Measurements from ENCODE around the gene LRP2.

Gene LRP2

DNA sequence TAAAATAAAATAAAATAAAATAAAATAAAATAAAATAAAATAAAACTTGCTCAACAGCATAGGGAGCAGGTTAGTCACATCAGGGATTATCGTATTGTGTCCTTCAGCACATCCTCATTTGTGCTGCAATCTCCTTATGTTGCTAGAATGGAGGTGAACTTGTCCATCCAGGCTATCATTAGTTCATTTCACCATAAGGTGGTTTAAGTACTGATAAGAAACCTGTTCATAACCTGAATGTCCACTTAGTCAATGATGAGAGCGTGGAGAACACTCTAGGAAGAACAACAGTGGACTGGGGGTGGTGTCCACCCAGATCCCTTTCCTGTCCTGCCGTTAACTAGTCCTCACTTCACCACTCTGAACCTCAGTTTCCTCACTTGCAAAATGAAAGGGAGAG lies 271.1 kb downstream of the LRP2 start:
- DNase-seq (ENCODE audit: low read depth in 2 of 2) = no peak

DNA sequence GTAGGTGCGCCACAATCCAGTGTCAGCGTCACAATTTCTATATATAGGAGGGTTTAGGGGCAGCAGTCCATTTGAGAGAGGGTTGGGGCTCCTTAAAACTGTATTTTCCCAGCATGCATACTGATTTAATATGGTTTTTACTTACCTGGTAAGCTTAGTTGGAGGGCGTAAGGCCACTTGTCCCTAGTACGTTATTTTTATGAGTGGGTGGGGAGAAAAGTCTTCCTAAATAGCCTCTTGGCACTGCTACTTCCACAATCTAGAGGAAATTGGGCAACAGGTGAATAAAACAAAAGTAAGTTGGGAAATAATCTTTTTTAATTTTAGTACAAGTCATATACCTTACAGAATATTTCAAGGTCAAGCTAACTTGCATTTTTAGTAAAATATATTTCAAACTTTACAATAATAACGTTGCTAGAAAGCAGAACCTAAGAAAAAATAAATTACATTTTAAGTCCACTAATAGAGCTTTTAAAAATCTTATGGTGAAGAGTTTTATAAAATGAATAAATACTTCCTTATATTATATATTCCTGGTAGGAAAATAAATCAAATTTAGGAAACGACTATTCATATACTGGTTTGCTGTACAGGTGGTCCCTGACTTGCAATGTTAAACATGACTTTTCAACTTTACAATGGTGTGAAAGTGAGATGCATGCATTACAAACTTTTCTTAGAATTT lies 272.1 kb downstream of the LRP2 start:
- no peak for DNase-seq (ENCODE audit: low read depth in 2 of 2)

DNA sequence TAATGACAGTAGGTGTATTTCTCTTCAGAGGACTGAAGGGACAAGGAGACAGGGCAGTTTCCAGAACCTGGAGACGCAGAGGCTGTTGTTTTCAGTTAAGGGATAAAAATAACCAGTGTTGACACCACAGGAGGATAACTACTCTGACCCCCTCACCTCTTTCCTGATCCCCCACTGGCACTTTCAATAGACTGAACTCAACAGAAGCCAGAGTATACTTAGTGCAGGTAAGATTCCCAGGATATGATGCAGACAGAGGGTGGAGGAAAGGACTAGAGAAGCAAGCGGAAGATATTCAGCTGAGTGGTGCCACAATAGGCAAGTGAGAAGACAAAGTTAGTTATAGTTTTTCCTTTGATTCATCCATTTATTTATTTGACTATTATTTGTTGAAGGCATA lies 273.2 kb downstream of the LRP2 start:
- DNase-seq (ENCODE audit: low read depth in 2 of 2) = no peak

DNA sequence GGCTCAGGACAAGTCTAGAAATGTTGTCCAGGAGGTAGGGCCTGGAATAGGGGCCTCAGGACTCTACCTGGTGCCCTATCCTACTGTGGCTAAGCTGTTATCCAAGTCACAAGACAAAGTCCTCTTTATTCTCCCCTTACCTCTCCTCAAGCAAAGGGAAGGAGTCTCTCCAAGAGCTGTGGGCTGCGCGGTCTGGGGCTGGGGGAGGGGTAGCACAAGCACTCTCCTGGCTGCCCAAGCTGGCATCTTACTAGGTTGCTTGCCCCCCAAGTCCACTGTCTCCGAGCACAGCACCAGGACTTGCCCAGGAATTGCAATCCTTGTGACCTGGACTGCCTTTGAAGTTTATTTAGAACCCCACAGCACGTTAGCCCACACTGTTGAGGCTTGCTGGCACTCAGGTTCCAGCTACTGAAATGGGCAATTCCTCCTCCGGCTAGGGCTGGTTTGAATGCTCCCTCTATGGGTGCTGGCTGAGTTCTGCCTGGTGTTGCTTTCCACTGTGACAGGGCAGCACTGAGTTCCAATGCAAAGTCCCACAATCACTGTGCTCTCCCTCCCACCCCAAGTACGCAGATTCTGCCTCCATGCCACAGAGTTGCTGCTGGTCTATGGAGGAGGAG lies 274.5 kb downstream of the LRP2 start:
- no peak for DNase-seq (ENCODE audit: low read depth in 2 of 2)

DNA sequence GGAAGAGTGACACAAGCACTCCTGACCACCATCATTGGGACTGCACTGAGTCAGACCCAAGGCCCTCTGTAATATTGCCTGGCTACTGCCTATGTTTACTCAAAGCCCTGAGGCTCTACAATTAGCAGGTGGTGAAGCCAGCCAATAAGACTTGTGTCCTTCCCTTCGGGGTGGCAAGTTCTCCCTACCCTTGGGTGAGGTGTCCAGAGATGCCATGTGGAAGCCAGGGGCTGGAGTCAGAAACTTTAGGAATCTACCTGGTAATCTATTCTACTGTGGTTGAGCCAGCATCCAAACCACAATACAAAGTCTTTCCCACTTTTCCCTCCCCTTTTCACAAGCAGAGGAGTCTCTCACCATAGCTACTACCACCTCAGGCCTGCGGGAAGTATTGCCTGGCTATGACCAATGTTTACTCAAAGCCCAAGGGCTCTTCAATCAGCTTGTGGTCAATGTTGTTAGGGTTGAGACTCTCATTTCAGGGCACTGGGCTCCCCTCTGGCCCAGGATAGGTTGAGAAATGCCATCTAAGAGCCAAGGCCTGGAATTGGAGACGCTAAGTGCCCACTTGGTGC lies 275.4 kb downstream of the LRP2 start:
- DNase-seq (ENCODE audit: low read depth in 2 of 2) = no peak

DNA sequence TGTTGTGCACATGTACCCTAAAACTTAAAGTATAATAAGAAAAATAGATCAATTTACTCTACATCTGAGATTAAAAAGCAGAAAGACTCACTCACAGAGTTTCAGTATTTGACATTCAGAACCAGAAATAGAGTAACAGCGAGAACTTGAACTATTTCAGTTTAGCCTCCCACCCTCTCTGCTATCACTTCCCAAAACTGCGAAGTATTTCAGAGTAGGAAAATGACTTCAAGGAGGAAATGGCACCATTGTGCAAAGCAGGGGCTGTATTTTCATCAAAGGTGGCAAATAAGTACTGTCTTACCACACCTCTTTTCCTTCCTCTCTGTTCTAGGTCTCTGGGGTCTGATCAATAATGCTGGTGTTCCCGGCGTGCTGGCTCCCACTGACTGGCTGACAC lies 279.3 kb downstream of the LRP2 start:
- DNase-seq (ENCODE audit: low read depth in 2 of 2) = no peak

DNA sequence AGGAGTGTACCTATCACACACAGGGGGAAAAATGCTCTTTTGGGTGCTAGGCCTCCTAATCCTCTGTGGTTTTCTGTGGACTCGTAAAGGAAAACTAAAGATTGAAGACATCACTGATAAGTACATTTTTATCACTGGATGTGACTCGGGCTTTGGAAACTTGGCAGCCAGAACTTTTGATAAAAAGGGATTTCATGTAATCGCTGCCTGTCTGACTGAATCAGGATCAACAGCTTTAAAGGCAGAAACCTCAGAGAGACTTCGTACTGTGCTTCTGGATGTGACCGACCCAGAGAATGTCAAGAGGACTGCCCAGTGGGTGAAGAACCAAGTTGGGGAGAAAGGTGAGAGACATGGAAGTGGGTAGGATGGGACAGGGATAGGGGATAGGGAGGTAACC lies 280.8 kb downstream of the LRP2 start:
- DNase-seq (ENCODE audit: low read depth in 2 of 2) = no peak

DNA sequence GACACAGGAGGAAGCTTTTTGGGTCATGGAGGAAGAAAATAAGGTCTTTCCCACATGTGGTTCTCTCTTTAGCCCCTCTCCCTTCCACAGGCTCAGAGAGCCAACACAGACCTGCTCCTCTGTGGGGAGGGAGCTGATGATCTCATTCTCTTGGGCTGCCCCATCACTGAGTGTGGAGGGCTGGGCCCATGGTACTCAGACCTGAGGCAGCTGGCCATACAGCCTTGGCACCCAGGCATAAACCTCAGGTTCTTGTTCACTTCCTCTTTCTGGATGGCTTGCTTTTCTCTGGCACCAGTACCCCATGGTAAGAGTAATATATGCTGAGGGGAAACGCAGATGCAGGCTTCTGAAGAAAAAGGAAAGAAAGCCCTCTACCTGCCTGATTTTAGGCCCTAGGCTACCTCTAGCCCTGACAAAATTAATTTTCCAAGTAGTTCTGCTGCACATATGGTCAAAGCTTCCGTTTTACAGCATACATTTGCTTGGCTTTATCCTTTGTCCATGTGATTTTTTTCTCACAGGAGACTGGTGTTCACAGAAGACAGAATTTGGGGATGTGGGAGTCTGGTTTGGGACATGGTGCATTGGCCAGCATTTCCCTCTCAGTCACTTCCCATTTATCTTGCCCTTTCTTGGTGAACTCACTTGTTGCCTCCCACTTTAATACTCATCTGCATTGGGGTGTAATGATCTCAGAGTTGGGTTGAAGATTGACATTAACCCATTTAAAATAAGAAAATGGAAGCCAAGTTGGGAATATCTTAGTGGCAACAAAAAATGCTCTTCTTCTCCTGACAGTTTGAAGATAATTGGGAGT lies 281.9 kb downstream of the LRP2 start:
- DNase-seq (ENCODE audit: low read depth in 2 of 2) = no peak

DNA sequence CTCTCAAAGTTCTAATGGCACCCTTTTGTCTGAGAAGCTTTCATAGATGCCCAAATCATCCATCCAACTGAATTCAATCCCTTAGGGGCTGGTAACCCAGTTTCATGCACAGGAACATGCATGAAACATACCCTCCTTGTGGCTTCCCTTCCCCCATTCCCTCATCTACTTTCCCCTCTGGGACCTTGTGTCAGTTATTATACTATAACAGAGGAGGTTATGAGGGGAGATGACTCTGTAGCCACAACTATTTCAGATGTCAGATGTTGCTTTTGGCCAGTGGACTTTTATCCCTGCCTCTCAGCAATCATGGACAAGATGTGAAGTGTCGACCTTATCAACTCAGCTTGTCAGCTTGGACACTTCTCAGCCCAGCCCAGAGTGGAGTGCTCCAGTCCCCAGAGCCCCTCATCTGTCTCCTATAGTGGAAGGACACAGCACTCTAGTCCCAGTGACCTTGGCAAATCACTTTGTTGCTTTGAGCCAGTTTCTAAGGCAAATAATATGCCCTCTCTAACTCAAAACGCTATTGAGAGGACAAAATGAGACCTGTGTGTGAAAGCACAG lies 284.6 kb downstream of the LRP2 start:
- no peak for DNase-seq (ENCODE audit: low read depth in 2 of 2)

Data from stimulated activated CD8-positive, alpha-beta memory T cell treated with anti-CD3 and anti-CD28 coated beads, Interleukin-2, amount 100 ng/mL, for 1 hour (primary cell).